H9 (cell line): ENCODE measurements around the gene KIAA1328. TPM values are rescaled to one million over a fixed set of nuclear protein-coding genes. Genes with fewer than 3 reads are reported as not detected.

Source experiments
- DNase-seq: peaks from one replicate; pipeline ENCODE4 v3.0.0-alpha.2; 2017
- H2AFZ ChIP-seq: one replicate; pipeline ENCODE4 v1.6.1; 2013; ENCODE audit warnings: mild to moderate bottlenecking, low read length, control low read depth, moderate library complexity
- H2AK5ac ChIP-seq: 2 replicates; pipeline ENCODE4 v1.6.1; 2013; ENCODE audit warnings: low read length, control low read depth, mixed read lengths; ENCODE audit not compliant: insufficient read length
- H2BK120ac ChIP-seq: one replicate; pipeline ENCODE4 v1.6.1; 2013; ENCODE audit warnings: low read depth, mild to moderate bottlenecking, low read length, control low read depth, inconsistent platforms; ENCODE audit not compliant: poor library complexity, severe bottlenecking
- H2BK12ac ChIP-seq: 2 replicates; pipeline ENCODE4 v1.6.1; 2013; ENCODE audit warnings: low read length, control low read depth, mixed read lengths, low read depth; ENCODE audit not compliant: insufficient read length
- H2BK15ac ChIP-seq: 2 replicates; pipeline ENCODE4 v1.6.1; 2013; ENCODE audit warnings: low read depth, low read length, control low read depth
- H2BK20ac ChIP-seq: one replicate; pipeline ENCODE4 v1.6.1; 2013; ENCODE audit warnings: low read depth, mild to moderate bottlenecking, low read length, control low read depth, inconsistent platforms; ENCODE audit not compliant: poor library complexity, severe bottlenecking
- H2BK5ac ChIP-seq: 2 replicates; pipeline ENCODE4 v1.6.1; 2013; ENCODE audit warnings: low read length, control low read depth, mixed read lengths; ENCODE audit not compliant: insufficient read length
- H3K14ac ChIP-seq: 2 replicates; pipeline ENCODE4 v1.6.1; 2013; ENCODE audit warnings: low read length, control low read depth; ENCODE audit not compliant: insufficient read depth
- H3K18ac ChIP-seq: 2 replicates; pipeline ENCODE4 v1.6.1; 2013; ENCODE audit warnings: low read depth, mild to moderate bottlenecking, mixed read lengths, low read length, control low read depth; ENCODE audit not compliant: insufficient read length
- H3K23ac ChIP-seq: 2 replicates; pipeline ENCODE4 v1.6.1; 2013; ENCODE audit warnings: low read length, control low read depth, mixed read lengths, low read depth; ENCODE audit not compliant: insufficient read length
- H3K23me2 ChIP-seq: 2 replicates; pipeline ENCODE4 v1.6.1; 2013; ENCODE audit warnings: low read depth, mild to moderate bottlenecking, mixed read lengths, low read length, control low read depth; ENCODE audit not compliant: insufficient read length, poor library complexity, severe bottlenecking
- H3K27ac ChIP-seq: 2 replicates; pipeline ENCODE4 v1.5.1; 2013; ENCODE audit warnings: low read length, control low read depth, mixed read lengths, low read depth; ENCODE audit not compliant: insufficient read length
- H3K27me3 ChIP-seq: 2 replicates; pipeline ENCODE4 v1.6.1; 2013; ENCODE audit warnings: low read length, control low read depth, inconsistent platforms; ENCODE audit not compliant: insufficient read depth
- H3K4ac ChIP-seq: 2 replicates; pipeline ENCODE4 v1.6.1; 2013; ENCODE audit warnings: low read depth, mild to moderate bottlenecking, control low read depth, inconsistent platforms, low read length, moderate library complexity
- H3K4me1 ChIP-seq: 2 replicates; pipeline ENCODE4 v1.6.1; 2013; ENCODE audit warnings: low read length, control low read depth, inconsistent platforms; ENCODE audit not compliant: insufficient read depth
- H3K4me2 ChIP-seq: 2 replicates; pipeline ENCODE4 v1.6.1; 2013; ENCODE audit warnings: low read length, control low read depth, mixed read lengths; ENCODE audit not compliant: insufficient read length, insufficient read depth
- H3K56ac ChIP-seq: 2 replicates; pipeline ENCODE4 v1.6.1; 2013; ENCODE audit warnings: low read depth, mild to moderate bottlenecking, mixed read lengths, low read length, control low read depth; ENCODE audit not compliant: insufficient read length
- H3K79me1 ChIP-seq: 2 replicates; pipeline ENCODE4 v1.6.1; 2013; ENCODE audit warnings: low read depth, mild to moderate bottlenecking, moderate library complexity, low read length, control low read depth, inconsistent platforms; ENCODE audit not compliant: insufficient read depth, poor library complexity, severe bottlenecking
- H3K79me2 ChIP-seq: 2 replicates; pipeline ENCODE4 v1.6.1; 2013; ENCODE audit warnings: low read length, control low read depth, inconsistent platforms; ENCODE audit not compliant: insufficient read depth
- H3K9ac ChIP-seq: 2 replicates; pipeline ENCODE4 v1.6.1; 2013; ENCODE audit warnings: low read length, control low read depth, mixed read lengths; ENCODE audit not compliant: insufficient read length; ENCODE audit errors: extremely low read depth
- H3K9me3 ChIP-seq: one replicate; pipeline ENCODE4 v1.6.1; 2013; ENCODE audit warnings: low read depth, low read length, inconsistent platforms; ENCODE audit not compliant: control insufficient read depth
- H3T11ph ChIP-seq: one replicate; pipeline ENCODE4 v1.6.1; 2013; ENCODE audit warnings: mild to moderate bottlenecking, low read length, control low read depth, inconsistent platforms
- H4K20me1 ChIP-seq: one replicate; pipeline ENCODE4 v1.6.1; 2013; ENCODE audit not compliant: control insufficient read depth, insufficient read length, insufficient read depth
- H4K5ac ChIP-seq: 2 replicates; pipeline ENCODE4 v1.6.1; 2013; ENCODE audit warnings: low read depth, mild to moderate bottlenecking, mixed read lengths, low read length, control low read depth; ENCODE audit not compliant: insufficient read length
- H4K8ac ChIP-seq: replicated peaks from 2 replicates; pipeline ENCODE4 v1.6.1; 2013; ENCODE audit warnings: low read length, control low read depth, mixed read lengths, low read depth; ENCODE audit not compliant: insufficient read length
- H4K91ac ChIP-seq: 2 replicates; pipeline ENCODE4 v1.6.1; 2013; ENCODE audit warnings: low read depth, mild to moderate bottlenecking, moderate library complexity, mixed read lengths, low read length, control low read depth; ENCODE audit not compliant: insufficient read length
- H3K27ac Mint-ChIP-seq, 3 experiments: 2 replicates in 2 of 3; 3 replicates in 1 of 3; pipeline ENCODE4 v1.8.0; 2020 to 2021; ENCODE audit warnings: mixed read lengths in 3 of 3, mild to moderate bottlenecking in 1 of 3, moderate library complexity in 1 of 3
- H3K27me3 Mint-ChIP-seq: 2 replicates; pipeline ENCODE4 v1.8.0; 2021; ENCODE audit warnings: low read depth, mild to moderate bottlenecking, moderate library complexity, mixed read lengths
- H3K36me3 Mint-ChIP-seq, 3 experiments: 2 replicates in 2 of 3; 3 replicates in 1 of 3; pipeline ENCODE4 v1.8.0; 2020 to 2021; ENCODE audit warnings: low read depth in 3 of 3, mixed read lengths in 3 of 3; ENCODE audit not compliant: insufficient read depth in 1 of 3
- H3K4me1 Mint-ChIP-seq, 2 experiments: 2 replicates each; pipeline ENCODE4 v1.8.0; 2020; ENCODE audit warnings: mixed read lengths in 2 of 2
- H3K4me3 Mint-ChIP-seq, 2 experiments: 2 replicates in 1 of 2; 3 replicates in 1 of 2; pipeline ENCODE4 v1.8.0; 2020 to 2021; ENCODE audit warnings: mild to moderate bottlenecking in 2 of 2, mixed read lengths in 2 of 2, moderate library complexity in 1 of 2
- H3K9me3 Mint-ChIP-seq, 2 experiments: 2 replicates in 1 of 2; 3 replicates in 1 of 2; pipeline ENCODE4 v1.8.0; 2020; ENCODE audit warnings: mild to moderate bottlenecking in 2 of 2, mixed read lengths in 2 of 2, moderate library complexity in 1 of 2
- WGBS: extraction: QIAGEN DNeasy Blood & Tissue Kit; methylation state at CpG from one replicate; pipeline ENCODE4 v1.1.7; 2013; ENCODE audit warnings: missing lambda C conversion rate, low lambda C conversion rate, mixed read lengths; ENCODE audit not compliant: insufficient read length; ENCODE audit errors: extremely low coverage; 5-methylcytosine and 5-hydroxymethylcytosine counted together
- total RNA-seq: library from RNA; stranded (reverse); gene quantifications from 2 replicates; pipeline ENCODE4 v1.2.1, GENCODE V29; 2021
- TF ChIP-seq, protein P1 (sequence below): fragments of 200-600 bp; sonication (generic); conservative IDR thresholded peaks from 3 replicates; pipeline ENCODE4 v1.8.0; 2021; ENCODE audit warnings: antibody characterized with exemption, mild to moderate bottlenecking

KIAA1328 gene
- total RNA-seq, 1 experiment from 2014 or later, result 4.9 TPM

DNA sequence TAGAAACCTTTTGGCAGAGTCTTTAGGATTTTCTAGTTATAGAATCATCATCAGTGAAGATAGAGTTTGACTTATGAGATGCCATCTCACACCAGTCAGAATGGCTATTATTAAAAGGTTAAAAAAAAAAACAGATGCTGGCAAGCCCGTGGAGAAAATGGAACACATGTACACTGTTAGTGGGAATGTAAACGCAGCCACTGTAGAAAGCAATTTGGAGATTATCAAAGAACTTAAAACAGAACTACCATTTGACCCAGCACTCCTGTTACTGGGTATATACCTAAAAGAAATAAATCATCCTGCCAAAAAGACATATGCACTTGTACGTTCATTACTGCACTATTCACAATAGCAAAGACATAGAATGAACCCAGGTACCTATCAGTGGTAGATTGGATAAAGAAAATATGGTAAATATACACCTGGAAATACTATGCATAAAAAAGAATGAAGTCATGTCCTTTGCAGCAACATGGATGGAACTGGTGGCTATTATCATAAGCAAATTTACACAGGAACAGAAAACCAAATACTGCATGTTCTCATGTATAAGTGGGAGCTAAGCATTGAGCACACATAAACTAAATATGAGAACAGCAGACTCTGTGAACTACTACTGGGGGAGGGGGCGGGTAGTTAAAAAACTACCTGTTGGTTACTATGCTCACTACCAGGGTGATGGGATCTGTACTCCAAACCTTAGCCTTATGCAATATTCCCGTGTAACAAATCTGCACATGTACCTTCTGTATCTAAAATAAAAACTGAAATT lies 279.0 kb downstream of the KIAA1328 start:
- no peaks in the 10 kb centered on the region for H3K9me3 ChIP-seq
- H3K18ac ChIP-seq, result no peak overlapping the region
- H2BK15ac ChIP-seq, result no peak overlapping the region
- H3K79me1 ChIP-seq, result no peaks in the 10 kb centered on the region
- no peak overlapping the region for H4K91ac ChIP-seq
- no peak overlapping the region for H2BK120ac ChIP-seq
- no peaks in the 10 kb centered on the region for H3K27me3 ChIP-seq
- H2BK20ac ChIP-seq, result no peak overlapping the region
- no peak overlapping the region for H2AK5ac ChIP-seq
- Mint-ChIP-seq H3K4me3 (no peak overlapping the region), H3K36me3 (peaks cover 0 to 22% (median 15%) of the 10 kb centered on the region in 3 experiments; a peak in 4 of 7 replicates), H3K27me3 (0 out of 2 replicates have a peak, but pooled peaks cover 1% of the 10 kb centered on the region), H3K9me3 (peaks cover 26% of the 10 kb centered on the region in 2 experiments), H3K4me1 (peaks cover 0 to 2% of the 10 kb centered on the region in 2 experiments; a peak in 1 of 4 replicates), H3K27ac (no peak overlapping the region)
- H3K4me1 ChIP-seq, result no peaks in the 10 kb centered on the region
- no peak overlapping the region for H2BK5ac ChIP-seq
- no peak overlapping the region for H3K27ac ChIP-seq
- no peak for DNase-seq
- no peaks in the 10 kb centered on the region for H3K23me2 ChIP-seq
- no peak overlapping the region for H3K56ac ChIP-seq
- H2BK12ac ChIP-seq, result no peak overlapping the region
- no peak overlapping the region for H3K4me2 ChIP-seq
- H3K23ac ChIP-seq, result no peak overlapping the region
- no peak overlapping the region for H4K8ac ChIP-seq
- no peaks in the 10 kb centered on the region for H4K20me1 ChIP-seq
- TF ChIP-seq, protein P1, sequence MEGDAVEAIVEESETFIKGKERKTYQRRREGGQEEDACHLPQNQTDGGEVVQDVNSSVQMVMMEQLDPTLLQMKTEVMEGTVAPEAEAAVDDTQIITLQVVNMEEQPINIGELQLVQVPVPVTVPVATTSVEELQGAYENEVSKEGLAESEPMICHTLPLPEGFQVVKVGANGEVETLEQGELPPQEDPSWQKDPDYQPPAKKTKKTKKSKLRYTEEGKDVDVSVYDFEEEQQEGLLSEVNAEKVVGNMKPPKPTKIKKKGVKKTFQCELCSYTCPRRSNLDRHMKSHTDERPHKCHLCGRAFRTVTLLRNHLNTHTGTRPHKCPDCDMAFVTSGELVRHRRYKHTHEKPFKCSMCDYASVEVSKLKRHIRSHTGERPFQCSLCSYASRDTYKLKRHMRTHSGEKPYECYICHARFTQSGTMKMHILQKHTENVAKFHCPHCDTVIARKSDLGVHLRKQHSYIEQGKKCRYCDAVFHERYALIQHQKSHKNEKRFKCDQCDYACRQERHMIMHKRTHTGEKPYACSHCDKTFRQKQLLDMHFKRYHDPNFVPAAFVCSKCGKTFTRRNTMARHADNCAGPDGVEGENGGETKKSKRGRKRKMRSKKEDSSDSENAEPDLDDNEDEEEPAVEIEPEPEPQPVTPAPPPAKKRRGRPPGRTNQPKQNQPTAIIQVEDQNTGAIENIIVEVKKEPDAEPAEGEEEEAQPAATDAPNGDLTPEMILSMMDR, result no peak
- no peak overlapping the region for H3K4ac ChIP-seq
- no peak overlapping the region for H3K14ac ChIP-seq
- no peak overlapping the region for H4K5ac ChIP-seq
- WGBS, result no CpG with 5 or more reads among the region's 5 CpGs
- H3K79me2 ChIP-seq, result no peaks in the 10 kb centered on the region
- H2AFZ ChIP-seq, result no peak overlapping the region
- no peak overlapping the region for H3T11ph ChIP-seq
- H3K9ac ChIP-seq, result no peak overlapping the region
